ENCODE data around the gene VPS26C. TPM values are rescaled to one million over a fixed set of nuclear protein-coding genes. Genes with fewer than 3 reads are reported as not detected.

Gene VPS26C
- total and polyA plus RNA-seq, 9 of the 15 experiments (the other 6 are each of a cell fraction or from before 2014, with no cell fraction given) = 32.8 to 48.7 (median 42.1) TPM

DNA sequence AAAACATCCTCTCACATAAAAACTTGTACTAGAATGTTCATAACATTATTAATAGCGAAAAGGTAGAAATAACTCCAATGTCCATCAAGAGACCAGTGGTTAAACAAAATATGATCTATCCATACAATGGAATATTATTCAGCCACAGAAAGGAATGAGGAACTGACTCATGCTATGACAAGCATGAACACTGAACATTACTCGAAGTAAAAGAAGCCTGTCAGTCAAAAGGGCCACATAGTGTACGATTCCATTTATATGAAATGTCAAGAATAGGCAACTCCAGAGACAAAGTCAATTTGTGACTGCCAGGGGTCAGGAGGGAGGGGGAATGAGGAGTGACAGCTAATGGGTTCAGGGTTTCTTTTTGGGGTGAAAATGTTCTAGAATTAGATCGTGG is 2.3 kb downstream of the VPS26C start (continued):
- TF ChIP-seq, protein P1, sequence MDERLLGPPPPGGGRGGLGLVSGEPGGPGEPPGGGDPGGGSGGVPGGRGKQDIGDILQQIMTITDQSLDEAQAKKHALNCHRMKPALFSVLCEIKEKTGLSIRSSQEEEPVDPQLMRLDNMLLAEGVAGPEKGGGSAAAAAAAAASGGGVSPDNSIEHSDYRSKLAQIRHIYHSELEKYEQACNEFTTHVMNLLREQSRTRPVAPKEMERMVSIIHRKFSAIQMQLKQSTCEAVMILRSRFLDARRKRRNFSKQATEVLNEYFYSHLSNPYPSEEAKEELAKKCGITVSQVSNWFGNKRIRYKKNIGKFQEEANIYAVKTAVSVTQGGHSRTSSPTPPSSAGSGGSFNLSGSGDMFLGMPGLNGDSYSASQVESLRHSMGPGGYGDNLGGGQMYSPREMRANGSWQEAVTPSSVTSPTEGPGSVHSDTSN (CRISPR knock-in tag; IDR thresholded peaks at IDR 0.05; ENCODE audit: low read depth) = peak; percentile 43; the same call in 1 of the 2 replicates
- TF ChIP-seq, protein P1 (tag; conservative IDR thresholded peaks at IDR 0.05; ENCODE audit: low read depth) = peak; percentile 58
- TF ChIP-seq, protein P2, sequence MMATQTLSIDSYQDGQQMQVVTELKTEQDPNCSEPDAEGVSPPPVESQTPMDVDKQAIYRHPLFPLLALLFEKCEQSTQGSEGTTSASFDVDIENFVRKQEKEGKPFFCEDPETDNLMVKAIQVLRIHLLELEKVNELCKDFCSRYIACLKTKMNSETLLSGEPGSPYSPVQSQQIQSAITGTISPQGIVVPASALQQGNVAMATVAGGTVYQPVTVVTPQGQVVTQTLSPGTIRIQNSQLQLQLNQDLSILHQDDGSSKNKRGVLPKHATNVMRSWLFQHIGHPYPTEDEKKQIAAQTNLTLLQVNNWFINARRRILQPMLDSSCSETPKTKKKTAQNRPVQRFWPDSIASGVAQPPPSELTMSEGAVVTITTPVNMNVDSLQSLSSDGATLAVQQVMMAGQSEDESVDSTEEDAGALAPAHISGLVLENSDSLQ (IDR thresholded peaks at IDR 0.05) = peak; percentile 95
- no peak for TF ChIP-seq HSF4 (CRISPR knock-in tag; IDR thresholded peaks at IDR 0.05; ENCODE audit: borderline replicate concordance)
- TF ChIP-seq TAL1 (IDR thresholded peaks at IDR 0.05) = no peak
- TF ChIP-seq, protein P3, sequence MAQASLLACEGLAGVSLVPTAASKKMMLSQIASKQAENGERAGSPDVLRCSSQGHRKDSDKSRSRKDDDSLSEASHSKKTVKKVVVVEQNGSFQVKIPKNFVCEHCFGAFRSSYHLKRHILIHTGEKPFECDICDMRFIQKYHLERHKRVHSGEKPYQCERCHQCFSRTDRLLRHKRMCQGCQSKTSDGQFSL (CRISPR knock-in tag; IDR thresholded peaks at IDR 0.05) = no peak
- TF ChIP-seq, protein P3 (tag; IDR thresholded peaks at IDR 0.05) = no peak
- no peak for TF ChIP-seq HNRNPK (IDR thresholded peaks at IDR 0.05; ENCODE audit: low read depth, low read length, poor library complexity, severe bottlenecking)
- no peak for TF ChIP-seq POLR3A (IDR thresholded peaks at IDR 0.05; ENCODE audit: borderline replicate concordance, extremely low read depth, insufficient read depth, insufficient read length)
- peak; percentile 8; the same call in 1 of the 2 replicates for TF ChIP-seq ZNF316 (IDR thresholded peaks at IDR 0.05)
- TF ChIP-seq JUND (IDR thresholded peaks at IDR 0.05; ENCODE audit: borderline replicate concordance, low read depth, low read length) = peak; percentile 8; the same call in 1 of the 2 replicates
- TF ChIP-seq JUND (tag; IDR thresholded peaks at IDR 0.05; ENCODE audit: borderline replicate concordance, low read depth, low read length) = no peak
- TF ChIP-seq, protein P4, sequence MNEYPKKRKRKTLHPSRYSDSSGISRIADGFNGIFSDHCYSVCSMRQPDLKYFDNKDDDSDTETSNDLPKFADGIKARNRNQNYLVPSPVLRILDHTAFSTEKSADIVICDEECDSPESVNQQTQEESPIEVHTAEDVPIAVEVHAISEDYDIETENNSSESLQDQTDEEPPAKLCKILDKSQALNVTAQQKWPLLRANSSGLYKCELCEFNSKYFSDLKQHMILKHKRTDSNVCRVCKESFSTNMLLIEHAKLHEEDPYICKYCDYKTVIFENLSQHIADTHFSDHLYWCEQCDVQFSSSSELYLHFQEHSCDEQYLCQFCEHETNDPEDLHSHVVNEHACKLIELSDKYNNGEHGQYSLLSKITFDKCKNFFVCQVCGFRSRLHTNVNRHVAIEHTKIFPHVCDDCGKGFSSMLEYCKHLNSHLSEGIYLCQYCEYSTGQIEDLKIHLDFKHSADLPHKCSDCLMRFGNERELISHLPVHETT (CRISPR knock-in tag; conservative IDR thresholded peaks at IDR 0.05 in 1 of 2, IDR thresholded peaks at IDR 0.05 in 1 of 2) = no peak

Data from K562 (cell line).